Hematopoietic multipotent progenitor cell treated with erythropoietin and hydrocortisone succinate and interleukin-3 and kit ligand, for 4 days (in vitro differentiated cells): Measurements from ENCODE around the gene FBXL14.
"Not testable (repeated sequence)": the region's sequence is repeated elsewhere in the genome, so short reads cannot be mapped to it uniquely, and the experiment has no call there.

Source experiments
- DNase-seq: peaks from one replicate; pipeline ENCODE4 v3.0.0-alpha.2; 2015

Gene FBXL14

GRCh38 chr12:1619159-1619558 is 24.8 kb upstream of the FBXL14 start:
- DNase-seq = no peak

GRCh38 chr12:1618489-1618888 is 24.1 kb upstream of the FBXL14 start:
- DNase-seq = peak; percentile 41

- DNase-seq = peak; percentile 68
Measured at GRCh38 chr12:1616233-1617066, 22.1 kb upstream of the FBXL14 start.

- no peak for DNase-seq
Measured at GRCh38 chr12:1614360-1614759, 20.0 kb upstream of the FBXL14 start.

- peak; percentile 35 for DNase-seq
Measured at GRCh38 chr12:1613860-1614259, 19.5 kb upstream of the FBXL14 start.

- no peak for DNase-seq
Measured at GRCh38 chr12:1611803-1612572, 17.6 kb upstream of the FBXL14 start.

GRCh38 chr12:1610072-1610643 is 15.8 kb upstream of the FBXL14 start:
- no peak for DNase-seq

GRCh38 chr12:1608713-1609119 is 14.3 kb upstream of the FBXL14 start:
- no peak for DNase-seq

- no peak for DNase-seq
Measured at GRCh38 chr12:1607940-1608712, 13.7 kb upstream of the FBXL14 start.

- peak; percentile 84 for DNase-seq
Measured at GRCh38 chr12:1606021-1606622, 11.7 kb upstream of the FBXL14 start.

GRCh38 chr12:1605129-1606020 is 11.0 kb upstream of the FBXL14 start:
- peak; percentile 91 for DNase-seq

- DNase-seq = no peak
Measured at GRCh38 chr12:1604464-1604863, 10.1 kb upstream of the FBXL14 start.

- DNase-seq = no peak
Measured at GRCh38 chr12:1603269-1603993, 9.1 kb upstream of the FBXL14 start.

- DNase-seq = not testable (repeated sequence)
Measured at GRCh38 chr12:1602706-1603105, 8.3 kb upstream of the FBXL14 start.

- no peak for DNase-seq
Measured at GRCh38 chr12:1598757-1599156, 4.4 kb upstream of the FBXL14 start.

- DNase-seq = no peak
Measured at GRCh38 chr12:1595690-1596347, 1.4 kb upstream of the FBXL14 start.

- DNase-seq = peak; percentile 40
Measured at GRCh38 chr12:1595026-1595561, 713 bp upstream of the FBXL14 start.

- DNase-seq = no peak
Measured at GRCh38 chr12:1594006-1594260, 448 bp downstream of the FBXL14 start.

GRCh38 chr12:1593174-1594005 is 991 bp downstream of the FBXL14 start:
- peak; percentile 64 for DNase-seq
